ENCODE measurements around the gene UBAC2. TPM values are rescaled to one million over a fixed set of nuclear protein-coding genes. Genes with fewer than 3 reads are reported as not detected.

UBAC2 gene
- total RNA-seq, 2 experiments from 2014 or later, result 26.8 to 28.5 TPM

- intact Hi-C loops (cut with micrococcal nuclease; ENCODE audit: unreplicated experiment), result no loop called here
- no peaks in the 10 kb centered on the region for H3K79me2 ChIP-seq (ENCODE audit: insufficient read depth, low read depth, low read length)
- no peaks in the 10 kb centered on the region for H3K9me3 ChIP-seq (ENCODE audit: low read length)
- DNase-seq (ENCODE audit: low spot score), result no peak
- H3K36me3 ChIP-seq (ENCODE audit: insufficient read depth, low read length), result no peaks in the 10 kb centered on the region
- no TSS peak for BruUV-seq (replicated peaks)
- ChIA-PET POLR2A (interaction anchor here (1.6 kb wide), 1 partner anchor 26 kb away, joined by 7 read pairs; no protein-coding TSS in a partner anchor), CTCF (ENCODE audit: unreplicated experiment) (no interaction called here)
- H3K9me2 ChIP-seq (ENCODE audit: insufficient read depth, low read length), result no peaks in the 10 kb centered on the region
- no peak overlapping the region for H2AFZ ChIP-seq (ENCODE audit: low read length)
- peaks cover 19% of the 10 kb centered on the region for H3K4me1 ChIP-seq (ENCODE audit: insufficient read depth, low read length, poor library complexity, severe bottlenecking)
- TF ChIP-seq EZH2phosphoT487 (IDR thresholded peaks at IDR 0.05; ENCODE audit: borderline replicate concordance, low read depth, low read length) (no peak), CTCF (conservative IDR thresholded peaks at IDR 0.05; ENCODE audit: low read length) (no peak)
- peak overlapping the region; percentile 42 for H3K4me2 ChIP-seq (ENCODE audit: low read length)
- H3K4me3 ChIP-seq (ENCODE audit: low read depth, low read length, poor library complexity, severe bottlenecking), result no peak overlapping the region
- H3K27ac ChIP-seq (ENCODE audit: low read depth, low read length, poor library complexity, severe bottlenecking), result no peak overlapping the region
- peaks cover 6% of the 10 kb centered on the region; the same call in 1 of the 2 replicates for H4K20me1 ChIP-seq (ENCODE audit: insufficient read depth, low read length)
Measured at GRCh38 chr13:99301056-99301838, 100.6 kb downstream of the UBAC2 start.

- Histone ChIP-seq H3K36me3 (ENCODE audit: insufficient read depth, low read length) (no peaks in the 10 kb centered on the region), H3K4me1 (ENCODE audit: insufficient read depth, low read length, poor library complexity, severe bottlenecking) (peaks cover 24% of the 10 kb centered on the region), H3K79me2 (ENCODE audit: insufficient read depth, low read depth, low read length) (no peaks in the 10 kb centered on the region), H3K4me2 (ENCODE audit: low read length) (peak overlapping the region; percentile 63; the same call in 1 of the 2 replicates), H3K27ac (ENCODE audit: low read depth, low read length, poor library complexity, severe bottlenecking) (no peak overlapping the region), H2AFZ (ENCODE audit: low read length) (no peak overlapping the region), H3K4me3 (ENCODE audit: low read depth, low read length, poor library complexity, severe bottlenecking) (no peak overlapping the region), H3K9me3 (ENCODE audit: low read length) (no peaks in the 10 kb centered on the region), H3K9me2 (ENCODE audit: insufficient read depth, low read length) (no peaks in the 10 kb centered on the region), H4K20me1 (ENCODE audit: insufficient read depth, low read length) (peaks cover 6% of the 10 kb centered on the region; the same call in 1 of the 2 replicates)
- intact Hi-C loops (cut with micrococcal nuclease; ENCODE audit: unreplicated experiment), result no loop called here
- no TSS peak for BruUV-seq (replicated peaks)
- POLR2A ChIA-PET, result interaction anchor here (1.6 kb wide), 1 partner anchor 27 kb away, joined by 7 read pairs; no protein-coding TSS in a partner anchor
- TF ChIP-seq EZH2phosphoT487 (IDR thresholded peaks at IDR 0.05; ENCODE audit: borderline replicate concordance, low read depth, low read length) (no peak), CTCF (conservative IDR thresholded peaks at IDR 0.05; ENCODE audit: low read length) (no peak)
- no peak for DNase-seq (ENCODE audit: low spot score)
- CTCF ChIA-PET (ENCODE audit: unreplicated experiment), result interaction anchor here (0.6 kb wide), 1 partner anchor 258 kb away, joined by 8 read pairs; no protein-coding TSS in a partner anchor
Measured at GRCh38 chr13:99301913-99302636, 101.4 kb downstream of the UBAC2 start.

Data from OCI-LY7 (cell line).